IMR-90 (cell line): ENCODE measurements around the gene GSK3B.

ENCODE experiments used
- CTCF ChIP-seq: conservative IDR thresholded peaks from 2 replicates; pipeline ENCODE4 v1.5.1; 2012; ENCODE audit warnings: mild to moderate bottlenecking, low read depth, low read length, improper control_type of control experiment
- POLR2A ChIP-seq: IDR thresholded peaks from 2 replicates; pipeline ENCODE4 v1.6.1; 2012; ENCODE audit warnings: mild to moderate bottlenecking, low read depth, low read length

DNA sequence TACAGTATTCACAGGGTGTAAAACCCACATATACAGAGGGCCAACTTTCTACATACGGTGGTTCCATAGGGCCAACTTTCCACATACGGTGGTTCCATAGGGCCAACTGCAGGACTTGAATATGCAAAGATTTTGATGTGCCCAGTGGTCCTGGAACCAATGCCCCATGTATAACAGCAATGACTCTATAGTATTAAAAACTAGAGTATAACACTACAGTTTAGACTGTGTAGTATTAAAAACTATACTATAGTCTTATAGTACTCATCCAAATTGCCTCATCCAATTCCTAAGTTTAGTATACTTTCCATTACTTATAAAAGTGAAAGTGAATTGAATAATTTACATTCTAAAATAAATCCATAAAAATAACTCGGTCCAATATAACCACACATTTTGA, 75.9 kb downstream of the GSK3B start:
- TF ChIP-seq CTCF (no peak), POLR2A (no peak)
